Activated T-helper 1 cell treated with anti-CD3 and anti-CD28 coated beads, Interleukin-12 subunit alpha, Interleukin-12 subunit beta, Interleukin-2, Interleukin-4 antibody, amounts not matched to agents 30 ng/mL and 10 ng/mL and 1 ng/mL, durations not matched to agents 14 hours and 24 hours and 36 hours (primary cell): ENCODE data around the gene TADA3. TPM values are rescaled to one million over a fixed set of nuclear protein-coding genes. Genes with fewer than 3 reads are reported as not detected.

Experiments used
- DNase-seq: peaks from one replicate; pipeline ENCODE4 v3.0.0; 2021; ENCODE audit warnings: low spot score
- H3K27ac Mint-ChIP-seq: one replicate; pipeline ENCODE4 v1.8.0; 2021; ENCODE audit warnings: mild to moderate bottlenecking, mixed read lengths
- H3K27me3 Mint-ChIP-seq: one replicate; pipeline ENCODE4 v1.8.0; 2022; ENCODE audit warnings: mild to moderate bottlenecking, moderate library complexity, mixed read lengths; ENCODE audit not compliant: insufficient read depth
- H3K36me3 Mint-ChIP-seq: one replicate; pipeline ENCODE4 v1.8.0; 2021; ENCODE audit warnings: low read depth, mixed read lengths
- H3K4me1 Mint-ChIP-seq: one replicate; pipeline ENCODE4 v1.8.0; 2021; ENCODE audit warnings: low read depth, mixed read lengths
- H3K4me3 Mint-ChIP-seq: one replicate; pipeline ENCODE4 v1.8.0; 2021; ENCODE audit warnings: mild to moderate bottlenecking, moderate library complexity, mixed read lengths
- H3K9me3 Mint-ChIP-seq: one replicate; pipeline ENCODE4 v1.8.0; 2021; ENCODE audit warnings: mixed read lengths
- intact Hi-C: fragments of 100-400 bp; cut with micrococcal nuclease; formaldehyde crosslinking; loops from one replicate; pipeline ENCODE4 v1.15.1; 2024
- total RNA-seq: library from RNA; stranded (reverse); gene quantifications from 2 replicates; pipeline ENCODE4 v1.2.3, GENCODE V29; 2022

TADA3 gene
- total RNA-seq, 1 donor from 2014 or later: 63.4 TPM

DNA sequence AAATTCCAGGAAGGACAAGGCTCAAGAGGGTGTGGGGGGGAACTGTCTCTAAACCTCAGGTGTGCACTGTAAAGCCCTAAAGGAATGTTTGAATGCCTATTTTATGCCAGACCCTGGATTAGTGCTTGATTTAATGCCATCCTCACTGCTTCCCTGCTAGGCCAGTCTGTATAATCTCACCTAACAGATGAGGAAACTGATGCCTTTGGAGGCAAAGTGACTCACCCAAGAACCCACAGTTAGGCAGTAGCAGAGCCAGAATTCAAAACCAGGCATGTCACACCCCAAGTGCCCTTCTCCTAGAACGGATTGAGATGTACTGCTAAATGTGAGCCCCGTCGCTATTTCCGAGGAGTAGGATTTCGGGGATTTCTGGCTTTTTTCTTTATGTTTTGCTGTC, 30.4 kb downstream of the TADA3 start:
- intact Hi-C loops: no loop called here
- no peaks in the 10 kb centered on the region for H3K27me3 Mint-ChIP-seq

DNA sequence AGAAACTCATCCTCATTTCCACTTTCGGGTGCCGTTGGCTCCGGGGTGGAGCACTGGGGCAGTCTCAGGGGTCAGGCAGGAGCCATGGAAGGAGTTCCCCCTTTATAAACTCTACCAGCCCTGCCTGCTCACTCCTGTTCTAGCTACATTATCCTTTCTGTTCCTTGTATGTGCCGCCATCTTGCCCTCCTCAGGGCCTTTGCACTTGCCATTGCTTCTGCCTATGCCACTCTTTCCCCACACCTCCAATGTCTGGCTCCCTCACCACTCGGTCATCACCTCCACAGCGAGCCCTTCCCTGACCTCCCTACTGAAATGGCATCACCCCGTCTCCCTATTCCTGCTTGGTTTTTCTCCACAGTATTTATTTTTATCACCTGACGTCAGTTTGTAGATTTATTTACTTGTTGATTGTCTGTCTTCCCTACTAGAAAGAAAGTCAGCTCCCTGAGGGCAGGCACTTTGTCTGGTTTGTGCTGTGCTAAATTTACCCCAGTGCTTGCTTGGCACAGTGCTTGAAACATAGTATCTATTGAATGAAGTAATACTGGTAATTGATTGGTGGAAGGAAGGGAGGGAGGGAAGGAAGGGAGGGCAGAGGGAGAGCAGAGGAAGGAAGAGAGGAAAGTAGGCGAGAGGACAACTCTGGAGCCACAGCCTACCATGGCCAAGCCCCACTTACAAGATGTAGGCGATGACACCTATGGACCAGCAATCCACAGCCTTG, 31.3 kb downstream of the TADA3 start:
- no peak overlapping the region for H3K4me3 Mint-ChIP-seq

More for the DNA sequence above, 30.4 kb downstream of the TADA3 start:
- Mint-ChIP-seq H3K9me3 (no peaks in the 10 kb centered on the region), H3K4me3 (no peak overlapping the region), H3K4me1 (peaks cover under 1% of the 10 kb centered on the region), H3K36me3 (peaks cover 46% of the 10 kb centered on the region), H3K27ac (no peak overlapping the region)
- no peak for DNase-seq

DNA sequence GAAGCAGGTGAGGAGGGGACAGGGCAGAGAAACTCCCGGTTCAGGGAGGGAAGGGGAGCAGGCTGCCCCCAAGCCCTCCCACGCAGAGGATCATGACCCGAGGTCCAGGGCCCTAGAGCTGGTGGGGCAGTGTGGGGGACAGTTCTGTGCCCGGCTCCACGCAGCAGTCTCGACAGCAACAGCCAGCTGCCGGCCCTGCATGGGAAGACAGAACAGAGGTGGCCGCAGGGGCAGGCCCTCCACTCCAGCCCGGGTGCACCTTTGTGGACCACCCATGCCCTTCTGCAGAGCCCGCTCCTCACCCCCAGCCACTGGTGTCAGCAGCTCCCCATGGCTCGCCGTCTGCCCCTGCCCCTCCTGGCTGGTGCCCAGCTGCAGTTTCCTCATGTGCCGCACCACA, 34.8 kb downstream of the TADA3 start:
- Mint-ChIP-seq H3K4me3 (no peak overlapping the region), H3K9me3 (no peaks in the 10 kb centered on the region), H3K27ac (no peak overlapping the region), H3K36me3 (peaks cover 59% of the 10 kb centered on the region), H3K4me1 (peaks cover 17% of the 10 kb centered on the region), H3K27me3 (no peaks in the 10 kb centered on the region)
- no peak for DNase-seq
- intact Hi-C loops: no loop called here

More for the DNA sequence above, 31.3 kb downstream of the TADA3 start:
- DNase-seq: no peak
- intact Hi-C loops: no loop called here
- Mint-ChIP-seq H3K27ac (no peak overlapping the region), H3K9me3 (no peaks in the 10 kb centered on the region), H3K36me3 (peaks cover 54% of the 10 kb centered on the region), H3K27me3 (no peaks in the 10 kb centered on the region), H3K4me1 (no peaks in the 10 kb centered on the region)

DNA sequence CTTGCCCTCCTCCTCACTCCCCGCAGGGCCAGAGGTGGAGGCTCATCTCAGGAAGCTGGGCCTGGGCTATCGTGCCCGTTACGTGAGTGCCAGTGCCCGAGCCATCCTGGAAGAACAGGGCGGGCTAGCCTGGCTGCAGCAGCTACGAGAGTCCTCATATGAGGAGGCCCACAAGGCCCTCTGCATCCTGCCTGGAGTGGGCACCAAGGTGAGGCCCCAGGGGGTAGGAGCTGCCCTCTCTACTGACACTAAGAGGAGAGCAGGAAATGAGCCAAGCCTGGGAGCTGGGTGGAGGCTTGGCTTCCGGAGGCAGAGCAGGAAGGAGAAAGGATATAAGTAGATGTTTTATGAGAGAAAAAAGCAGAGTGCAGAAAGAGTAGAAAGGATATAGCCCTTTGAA, 37.6 kb downstream of the TADA3 start:
- H3K27ac Mint-ChIP-seq: peak overlapping the region; percentile 46
- no peak for DNase-seq
- H3K4me1 Mint-ChIP-seq: peaks cover 42% of the 10 kb centered on the region
- peak overlapping the region; percentile 37 for H3K4me3 Mint-ChIP-seq
- H3K9me3 Mint-ChIP-seq: no peaks in the 10 kb centered on the region
- intact Hi-C loops: loop anchor here (5.0 kb wide), 1 partner anchor 233 kb away; the partner anchor contains the start of gene EMC3
- H3K27me3 Mint-ChIP-seq: no peaks in the 10 kb centered on the region
- H3K36me3 Mint-ChIP-seq: peaks cover 47% of the 10 kb centered on the region

DNA sequence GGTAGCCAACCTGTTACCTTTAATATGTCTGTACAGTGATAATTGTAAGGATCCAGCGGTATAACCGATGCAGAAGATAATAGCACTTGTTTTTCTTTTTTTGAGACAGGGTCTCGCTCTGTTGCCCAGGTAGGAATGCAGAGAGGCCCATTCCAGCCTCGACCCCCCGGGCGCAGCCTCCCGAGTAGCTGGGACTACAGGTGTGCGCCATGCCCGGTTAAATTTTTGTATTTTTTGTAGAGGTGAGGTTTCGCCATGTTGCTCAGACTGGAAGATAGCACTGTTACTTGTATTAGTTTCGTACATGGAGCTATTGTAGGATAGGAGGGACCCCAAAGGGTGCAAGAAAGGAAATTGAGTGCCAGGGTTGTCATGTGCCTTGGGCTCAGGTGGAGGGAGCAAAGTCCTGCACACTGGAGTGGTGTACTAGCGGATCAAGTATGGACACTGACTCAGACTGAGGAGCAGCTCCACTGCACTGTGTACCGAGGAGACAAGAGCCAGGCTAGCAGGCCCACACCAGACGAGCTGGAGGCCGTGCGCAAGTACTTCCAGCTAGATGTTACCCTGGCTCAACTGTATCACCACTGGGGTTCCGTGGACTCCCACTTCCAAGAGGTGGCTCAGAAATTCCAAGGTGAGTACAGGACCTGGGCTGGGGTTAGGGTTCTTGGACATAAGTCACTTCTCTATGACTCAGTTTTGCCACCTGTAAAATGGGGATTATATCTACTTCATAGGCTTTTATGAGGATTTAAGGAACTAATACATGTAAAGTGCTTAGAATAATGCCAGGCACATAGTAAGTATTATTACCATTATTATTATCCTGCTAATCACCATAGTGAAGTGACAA, 41.5 kb downstream of the TADA3 start:
- Mint-ChIP-seq H3K36me3 (peaks cover 46% of the 10 kb centered on the region), H3K4me1 (peaks cover 63% of the 10 kb centered on the region), H3K4me3 (peak overlapping the region; percentile 96), H3K9me3 (no peaks in the 10 kb centered on the region), H3K27me3 (no peaks in the 10 kb centered on the region), H3K27ac (peak overlapping the region; percentile 95)
- intact Hi-C loops: loop anchor here (1.0 to 5.0 kb wide), 9 partner anchors 19 to 353 kb away; partner anchors contain the start of genes CAMK1, CRELD1, EMC3 and FANCD2
- no peak for DNase-seq

DNA sequence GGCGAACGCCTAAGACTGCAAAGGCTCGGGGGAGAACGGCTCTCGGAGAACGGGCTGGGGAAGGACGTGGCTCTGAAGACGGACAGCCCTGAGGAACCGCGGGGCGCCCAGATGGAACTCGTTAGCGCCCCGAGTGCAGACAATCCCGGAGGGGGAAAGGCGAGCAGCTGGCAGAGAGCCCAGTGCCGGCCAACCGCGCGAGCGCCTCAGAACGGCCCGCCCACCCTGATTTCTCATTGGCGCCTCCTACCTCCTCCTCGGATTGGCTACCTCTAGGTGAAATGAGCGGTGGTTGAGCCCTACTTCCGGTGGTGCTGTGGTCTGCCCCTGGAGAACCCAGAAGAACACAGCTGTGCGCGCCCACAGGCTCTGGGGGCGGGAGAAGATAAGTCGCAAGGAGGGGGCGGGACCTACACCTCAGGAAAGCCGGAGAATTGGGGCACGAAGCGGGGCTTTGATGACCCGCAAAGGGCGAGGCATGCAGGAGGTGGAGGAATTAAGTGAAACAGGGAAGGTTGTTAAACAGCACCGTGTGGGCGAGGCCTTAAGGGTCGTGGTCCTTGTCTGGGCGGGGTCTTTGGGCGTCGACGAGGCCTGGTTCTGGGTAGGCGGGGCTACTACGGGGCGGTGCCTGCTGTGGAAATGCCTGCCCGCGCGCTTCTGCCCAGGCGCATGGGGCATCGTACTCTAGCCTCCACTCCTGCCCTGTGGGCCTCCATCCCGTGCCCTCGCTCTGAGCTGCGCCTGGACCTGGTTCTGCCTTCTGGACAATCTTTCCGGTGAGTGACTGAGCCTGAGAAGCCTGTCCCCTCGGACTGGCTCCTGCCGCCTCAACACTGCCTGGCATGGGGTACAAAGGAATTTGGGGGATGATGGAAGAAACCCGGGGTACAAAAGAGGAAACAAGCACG, 42.4 kb downstream of the TADA3 start, which contains the start of gene OGG1:
Gene OGG1 (plus strand): TSS at position 308 of the 911 bp plus-strand sequence. CDS start 335 bp downstream, at position 643.
- intact Hi-C loops: loop anchor here (1.0 to 5.0 kb wide), 12 partner anchors 19 to 353 kb away; partner anchors contain the start of genes BRPF1, CAMK1, CRELD1 and EMC3
- H3K9me3 Mint-ChIP-seq: no peaks in the 10 kb centered on the region
- peak; percentile 96 for DNase-seq
- peak within 1 kb of the TSS; percentile 96 for H3K4me3 Mint-ChIP-seq
- H3K36me3 Mint-ChIP-seq: peaks cover 49% of the 10 kb centered on the region
- no peaks in the 10 kb centered on the region for H3K27me3 Mint-ChIP-seq
- peak within 1 kb of the TSS; percentile 95 for H3K27ac Mint-ChIP-seq
- H3K4me1 Mint-ChIP-seq: peaks cover 61% of the 10 kb centered on the region

DNA sequence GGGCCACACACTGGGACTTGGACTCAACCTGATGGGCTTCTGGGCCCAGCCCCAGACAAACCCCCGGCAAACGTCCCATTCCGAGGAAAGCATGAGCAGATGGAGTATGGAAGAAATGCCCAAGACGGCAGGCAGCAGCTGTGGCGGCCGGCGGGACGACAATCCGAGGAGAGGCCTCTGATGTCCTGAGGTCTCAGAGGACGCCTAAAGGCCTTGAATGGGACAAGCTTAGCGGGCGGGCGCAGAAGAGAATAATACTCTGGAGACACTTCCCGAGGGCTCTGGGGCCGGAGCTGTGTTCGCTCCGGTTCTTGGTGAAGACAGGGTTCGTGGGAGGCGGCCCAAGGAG, 43.0 kb downstream of the TADA3 start:
- intact Hi-C loops: loop anchor here (1.0 kb wide), 3 partner anchors 18 to 141 kb away; partner anchors contain the start of genes BRPF1 and JAGN1
- peak overlapping the region; percentile 95 for H3K27ac Mint-ChIP-seq
- peaks cover 55% of the 10 kb centered on the region for H3K4me1 Mint-ChIP-seq
- H3K27me3 Mint-ChIP-seq: no peaks in the 10 kb centered on the region
- H3K9me3 Mint-ChIP-seq: no peaks in the 10 kb centered on the region
- peak overlapping the region; percentile 96 for H3K4me3 Mint-ChIP-seq
- DNase-seq: no peak
- peaks cover 49% of the 10 kb centered on the region for H3K36me3 Mint-ChIP-seq

DNA sequence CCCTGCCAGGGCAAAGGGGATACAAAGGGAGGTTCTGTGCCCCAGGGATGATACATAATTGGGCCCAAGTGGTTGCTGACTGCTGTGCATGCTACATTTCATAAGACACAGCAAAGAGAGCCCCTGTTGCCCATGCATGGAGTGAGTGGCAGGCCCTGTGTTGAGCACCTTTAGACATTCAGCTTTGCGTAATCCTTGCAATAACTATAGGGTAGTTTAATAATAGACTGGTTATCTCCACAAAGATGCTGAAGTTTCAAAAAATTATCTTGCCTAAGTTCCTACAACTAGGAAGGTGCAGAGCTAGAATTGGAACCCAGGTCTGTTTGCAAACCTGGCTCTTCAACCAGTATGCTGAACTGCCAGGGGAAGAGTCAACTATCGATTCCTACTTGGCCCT, 44.2 kb downstream of the TADA3 start:
- Mint-ChIP-seq H3K27me3 (no peaks in the 10 kb centered on the region), H3K4me3 (peak overlapping the region; percentile 25), H3K36me3 (peaks cover 55% of the 10 kb centered on the region), H3K27ac (no peak overlapping the region), H3K4me1 (peaks cover 47% of the 10 kb centered on the region), H3K9me3 (no peaks in the 10 kb centered on the region)
- no peak for DNase-seq
- intact Hi-C loops: no loop called here

DNA sequence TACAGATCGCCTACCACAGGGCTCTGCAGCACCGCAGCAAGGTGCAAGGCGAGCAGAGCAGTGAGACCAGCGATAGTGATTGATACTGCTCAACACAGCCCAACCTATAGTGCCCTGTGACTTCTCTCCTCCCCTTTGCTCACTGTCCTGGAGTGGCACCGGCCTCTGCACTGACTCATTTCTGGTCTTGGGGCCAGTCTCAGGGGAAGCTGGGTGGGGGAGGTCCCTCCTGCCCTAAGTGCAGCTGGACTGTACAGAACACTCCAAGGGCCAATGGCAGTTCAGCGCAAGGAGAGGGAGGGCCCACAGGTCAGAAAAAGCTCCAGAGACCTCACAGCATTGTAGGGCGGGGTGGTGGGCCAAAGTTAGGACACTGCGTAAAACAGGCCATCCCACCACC, 45.0 kb downstream of the TADA3 start:
- Mint-ChIP-seq H3K27me3 (no peaks in the 10 kb centered on the region), H3K9me3 (no peaks in the 10 kb centered on the region), H3K27ac (peak overlapping the region; percentile 58), H3K36me3 (peaks cover 54% of the 10 kb centered on the region), H3K4me1 (peaks cover 47% of the 10 kb centered on the region), H3K4me3 (no peak overlapping the region)
- DNase-seq: no peak
- intact Hi-C loops: no loop called here

DNA sequence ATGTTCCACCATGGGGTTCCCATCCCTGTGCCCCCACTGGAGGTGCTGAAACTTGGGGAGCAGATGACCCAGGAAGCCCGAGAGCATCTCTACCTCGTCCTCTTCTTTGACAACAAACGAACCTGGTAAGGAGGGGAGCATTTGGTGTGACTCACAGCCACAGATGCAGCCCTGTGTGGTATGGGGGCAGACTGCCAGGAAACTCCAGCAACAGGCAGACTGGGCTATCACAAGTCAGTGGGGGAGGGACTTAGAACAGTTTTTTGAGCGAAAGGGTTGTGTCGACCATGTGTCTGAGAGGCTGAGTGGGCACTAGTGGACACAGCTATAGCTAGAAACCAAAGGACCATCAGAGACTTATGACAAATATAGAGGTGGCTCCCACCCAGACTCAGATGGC, 45.9 kb downstream of the TADA3 start:
- Mint-ChIP-seq H3K36me3 (peaks cover 48% of the 10 kb centered on the region), H3K4me1 (peaks cover 38% of the 10 kb centered on the region), H3K27ac (no peak overlapping the region), H3K4me3 (no peak overlapping the region), H3K9me3 (no peaks in the 10 kb centered on the region), H3K27me3 (no peaks in the 10 kb centered on the region)
- DNase-seq: no peak
- intact Hi-C loops: no loop called here

DNA sequence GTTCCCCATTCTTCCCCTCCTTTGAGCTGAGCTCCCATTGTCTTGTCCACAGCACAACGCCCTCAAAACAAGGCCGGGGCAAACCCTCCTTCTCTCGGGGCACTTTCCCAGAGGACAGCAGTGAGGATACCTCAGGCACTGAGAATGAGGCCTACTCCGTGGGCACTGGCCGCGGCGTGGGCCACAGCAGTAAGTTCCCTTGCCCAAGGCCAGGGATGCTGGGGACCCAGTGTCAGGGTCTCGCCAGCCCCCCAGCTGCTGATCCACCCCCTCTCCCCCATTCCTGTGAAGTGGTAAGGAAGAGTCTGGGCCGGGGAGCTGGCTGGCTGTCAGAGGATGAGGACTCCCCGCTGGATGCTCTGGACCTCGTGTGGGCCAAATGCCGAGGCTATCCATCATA, 46.8 kb downstream of the TADA3 start:
- H3K27me3 Mint-ChIP-seq: no peaks in the 10 kb centered on the region
- H3K9me3 Mint-ChIP-seq: no peaks in the 10 kb centered on the region
- H3K4me3 Mint-ChIP-seq: no peak overlapping the region
- peaks cover 52% of the 10 kb centered on the region for H3K36me3 Mint-ChIP-seq
- intact Hi-C loops: no loop called here
- H3K4me1 Mint-ChIP-seq: peaks cover 30% of the 10 kb centered on the region
- H3K27ac Mint-ChIP-seq: no peak overlapping the region
- no peak for DNase-seq

DNA sequence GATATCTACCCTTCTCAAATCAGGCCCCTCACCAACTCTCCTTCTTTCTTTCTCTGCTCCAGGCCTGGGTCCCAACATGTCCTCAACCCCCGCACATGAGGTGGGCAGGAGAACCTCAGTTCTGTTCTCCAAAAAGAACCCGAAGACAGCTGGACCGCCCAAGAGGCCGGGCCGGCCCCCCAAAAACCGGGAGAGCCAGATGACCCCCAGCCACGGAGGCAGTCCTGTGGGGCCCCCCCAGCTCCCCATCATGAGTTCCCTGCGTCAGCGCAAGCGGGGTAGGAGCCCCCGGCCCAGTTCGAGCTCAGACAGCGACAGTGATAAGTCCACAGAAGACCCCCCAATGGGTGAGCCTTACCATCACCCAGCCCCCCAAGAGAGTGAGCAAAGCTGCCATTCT, 48.1 kb downstream of the TADA3 start:
- Mint-ChIP-seq H3K27ac (no peak overlapping the region), H3K27me3 (no peaks in the 10 kb centered on the region), H3K4me3 (no peak overlapping the region), H3K9me3 (no peaks in the 10 kb centered on the region), H3K4me1 (peaks cover 17% of the 10 kb centered on the region), H3K36me3 (peaks cover 61% of the 10 kb centered on the region)
- intact Hi-C loops: no loop called here
- DNase-seq: no peak
